DOHH2 (cell line): ENCODE results near the gene TMEM88.

ENCODE experiments used
- H3F3A ChIP-seq: fragments of 200-600 bp; sonication (generic), shearing (Covaris generic); 2 replicates; pipeline ENCODE4 v1.6.0; 2016; ENCODE audit warnings: antibody characterized with exemption, mild to moderate bottlenecking; ENCODE audit not compliant: control insufficient read depth, insufficient read depth
- H3K27ac ChIP-seq: fragments of 200-600 bp; sonication (generic); 2 replicates; pipeline ENCODE4 v1.5.1; 2014; ENCODE audit warnings: low read depth, mild to moderate bottlenecking, low read length, moderate library complexity
- H3K27me3 ChIP-seq: fragments of 200-600 bp; sonication (generic); 2 replicates; pipeline ENCODE4 v1.6.1; 2014; ENCODE audit warnings: mild to moderate bottlenecking, low read length, mixed read lengths; ENCODE audit not compliant: control insufficient read depth
- H3K36me3 ChIP-seq: fragments of 200-600 bp; sonication (generic); 2 replicates; pipeline ENCODE4 v1.6.1; 2014; ENCODE audit warnings: mild to moderate bottlenecking, low read length, moderate library complexity, mixed read lengths; ENCODE audit not compliant: control insufficient read depth
- H3K4me1 ChIP-seq: fragments of 200-600 bp; sonication (generic); 2 replicates; pipeline ENCODE4 v1.6.1; 2014; ENCODE audit warnings: mild to moderate bottlenecking, low read length, mixed read lengths; ENCODE audit not compliant: control insufficient read depth
- H3K4me2 ChIP-seq: fragments of 200-600 bp; sonication (generic); 2 replicates; pipeline ENCODE4 v1.6.0; 2014; ENCODE audit warnings: mild to moderate bottlenecking, low read length, moderate library complexity
- H3K4me3 ChIP-seq: fragments of 200-600 bp; sonication (generic); 2 replicates; pipeline ENCODE4 v1.5.1; 2014; ENCODE audit warnings: mild to moderate bottlenecking, low read length, mixed read lengths
- H3K79me2 ChIP-seq: fragments of 200-600 bp; sonication (generic); 2 replicates; pipeline ENCODE4 v1.6.1; 2014; ENCODE audit warnings: mild to moderate bottlenecking, low read length, mixed read lengths; ENCODE audit not compliant: control insufficient read depth
- H3K9me2 ChIP-seq: fragments of 200-600 bp; sonication (generic); replicated peaks from 2 replicates; pipeline ENCODE4 v1.6.1; 2014; ENCODE audit warnings: mild to moderate bottlenecking, low read length, mixed read lengths; ENCODE audit not compliant: control insufficient read depth
- H3K9me3 ChIP-seq: fragments of 200-600 bp; sonication (generic); 2 replicates; pipeline ENCODE4 v1.6.1; 2014; ENCODE audit warnings: antibody characterized with exemption, low read length, mixed read lengths; ENCODE audit not compliant: control insufficient read depth, insufficient read depth
- H4K20me1 ChIP-seq: fragments of 200-600 bp; sonication (generic); 2 replicates; pipeline ENCODE4 v1.6.0; 2014; ENCODE audit warnings: low read depth, mild to moderate bottlenecking, antibody characterized with exemption, low read length, moderate library complexity; ENCODE audit not compliant: control insufficient read depth, insufficient read depth
- EZH2phosphoT487 ChIP-seq: fragments of 200-600 bp; sonication (generic); IDR thresholded peaks from 2 replicates; pipeline ENCODE4 v1.6.1; 2017; ENCODE audit warnings: borderline replicate concordance, mild to moderate bottlenecking, antibody characterized with exemption, low read length, moderate library complexity, mixed read lengths
- TF ChIP-seq, protein P1 (sequence below): fragments of 200-600 bp; sonication (generic); IDR thresholded peaks from one replicate; pipeline ENCODE4 v1.5.1; 2014; ENCODE audit warnings: antibody characterized with exemption, mild to moderate bottlenecking, low read depth, low read length; ENCODE audit not compliant: poor library complexity, severe bottlenecking

TMEM88 gene

DNA sequence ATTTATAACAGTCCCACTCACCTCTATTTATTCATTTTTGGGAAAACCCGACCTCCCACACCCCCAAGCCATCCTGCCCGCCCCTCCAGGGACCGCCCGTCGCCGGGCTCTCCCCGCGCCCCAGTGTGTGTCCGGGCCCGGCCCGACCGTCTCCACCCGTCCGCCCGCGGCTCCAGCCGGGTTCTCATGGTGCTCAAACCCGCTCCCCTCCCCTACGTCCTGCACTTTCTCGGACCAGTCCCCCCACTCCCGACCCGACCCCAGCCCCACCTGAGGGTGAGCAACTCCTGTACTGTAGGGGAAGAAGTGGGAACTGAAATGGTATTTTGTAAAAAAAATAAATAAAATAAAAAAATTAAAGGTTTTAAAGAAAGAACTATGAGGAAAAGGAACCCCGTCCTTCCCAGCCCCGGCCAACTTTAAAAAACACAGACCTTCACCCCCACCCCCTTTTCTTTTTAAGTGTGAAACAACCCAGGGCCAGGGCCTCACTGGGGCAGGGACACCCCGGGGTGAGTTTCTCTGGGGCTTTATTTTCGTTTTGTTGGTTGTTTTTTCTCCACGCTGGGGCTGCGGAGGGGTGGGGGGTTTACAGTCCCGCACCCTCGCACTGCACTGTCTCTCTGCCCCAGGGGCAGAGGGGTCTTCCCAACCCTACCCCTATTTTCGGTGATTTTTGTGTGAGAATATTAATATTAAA is 638 bp upstream of the TMEM88 start:
- TF ChIP-seq, protein P1, sequence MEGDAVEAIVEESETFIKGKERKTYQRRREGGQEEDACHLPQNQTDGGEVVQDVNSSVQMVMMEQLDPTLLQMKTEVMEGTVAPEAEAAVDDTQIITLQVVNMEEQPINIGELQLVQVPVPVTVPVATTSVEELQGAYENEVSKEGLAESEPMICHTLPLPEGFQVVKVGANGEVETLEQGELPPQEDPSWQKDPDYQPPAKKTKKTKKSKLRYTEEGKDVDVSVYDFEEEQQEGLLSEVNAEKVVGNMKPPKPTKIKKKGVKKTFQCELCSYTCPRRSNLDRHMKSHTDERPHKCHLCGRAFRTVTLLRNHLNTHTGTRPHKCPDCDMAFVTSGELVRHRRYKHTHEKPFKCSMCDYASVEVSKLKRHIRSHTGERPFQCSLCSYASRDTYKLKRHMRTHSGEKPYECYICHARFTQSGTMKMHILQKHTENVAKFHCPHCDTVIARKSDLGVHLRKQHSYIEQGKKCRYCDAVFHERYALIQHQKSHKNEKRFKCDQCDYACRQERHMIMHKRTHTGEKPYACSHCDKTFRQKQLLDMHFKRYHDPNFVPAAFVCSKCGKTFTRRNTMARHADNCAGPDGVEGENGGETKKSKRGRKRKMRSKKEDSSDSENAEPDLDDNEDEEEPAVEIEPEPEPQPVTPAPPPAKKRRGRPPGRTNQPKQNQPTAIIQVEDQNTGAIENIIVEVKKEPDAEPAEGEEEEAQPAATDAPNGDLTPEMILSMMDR = no peak
- TF ChIP-seq EZH2phosphoT487 = no peak
- no peaks in the 10 kb centered on the region for H3K27me3 ChIP-seq

GRCh38 chr17:7855660-7856010 is 769 bp downstream of the TMEM88 start:
- Histone ChIP-seq H3K4me1 (peaks cover 48% of the 10 kb centered on the region), H3K36me3 (peaks cover 75% of the 10 kb centered on the region), H3K27me3 (no peaks in the 10 kb centered on the region), H3K79me2 (peaks cover 59% of the 10 kb centered on the region), H3K4me3 (peak overlapping the region; percentile 99), H3K4me2 (peak overlapping the region; percentile 99), H3K27ac (peak overlapping the region; percentile 83), H3K9me2 (no peaks in the 10 kb centered on the region), H3K9me3 (no peaks in the 10 kb centered on the region), H3F3A (peaks cover 27% of the 10 kb centered on the region), H4K20me1 (peaks cover 9% of the 10 kb centered on the region; the same call in 1 of the 2 replicates)
- TF ChIP-seq, protein P1 = no peak
- no peak for TF ChIP-seq EZH2phosphoT487

More for the DNA sequence above, 638 bp upstream of the TMEM88 start:
- H3K79me2 ChIP-seq = peaks cover 49% of the 10 kb centered on the region
- peaks cover 50% of the 10 kb centered on the region for H3K4me1 ChIP-seq
- no peaks in the 10 kb centered on the region for H3K9me2 ChIP-seq
- peaks cover 37% of the 10 kb centered on the region for H3F3A ChIP-seq
- peaks cover 9% of the 10 kb centered on the region; the same call in 1 of the 2 replicates for H4K20me1 ChIP-seq
- H3K27ac ChIP-seq = no peak overlapping the region
- H3K9me3 ChIP-seq = no peaks in the 10 kb centered on the region
- H3K4me2 ChIP-seq = no peak overlapping the region
- H3K4me3 ChIP-seq = no peak overlapping the region
- peaks cover 78% of the 10 kb centered on the region for H3K36me3 ChIP-seq

GRCh38 chr17:7856011-7856810 is 1.3 kb downstream of the TMEM88 start:
- Histone ChIP-seq H3K9me3 (no peaks in the 10 kb centered on the region), H3K4me3 (peak overlapping the region; percentile 99), H3K9me2 (no peaks in the 10 kb centered on the region), H3K79me2 (peaks cover 61% of the 10 kb centered on the region), H4K20me1 (peaks cover 9% of the 10 kb centered on the region; the same call in 1 of the 2 replicates), H3K36me3 (peaks cover 74% of the 10 kb centered on the region), H3K27ac (peak overlapping the region; percentile 83), H3K4me1 (peaks cover 42% of the 10 kb centered on the region), H3K4me2 (peak overlapping the region; percentile 99), H3F3A (peaks cover 21% of the 10 kb centered on the region), H3K27me3 (no peaks in the 10 kb centered on the region)
- TF ChIP-seq EZH2phosphoT487 = no peak
- TF ChIP-seq, protein P1 = no peak
